ENCODE results near the gene RNFT1.
"Not testable (repeated sequence)": the region's sequence is repeated elsewhere in the genome, so short reads cannot be mapped to it uniquely, and the experiment has no call there.

RNFT1 gene

DNA sequence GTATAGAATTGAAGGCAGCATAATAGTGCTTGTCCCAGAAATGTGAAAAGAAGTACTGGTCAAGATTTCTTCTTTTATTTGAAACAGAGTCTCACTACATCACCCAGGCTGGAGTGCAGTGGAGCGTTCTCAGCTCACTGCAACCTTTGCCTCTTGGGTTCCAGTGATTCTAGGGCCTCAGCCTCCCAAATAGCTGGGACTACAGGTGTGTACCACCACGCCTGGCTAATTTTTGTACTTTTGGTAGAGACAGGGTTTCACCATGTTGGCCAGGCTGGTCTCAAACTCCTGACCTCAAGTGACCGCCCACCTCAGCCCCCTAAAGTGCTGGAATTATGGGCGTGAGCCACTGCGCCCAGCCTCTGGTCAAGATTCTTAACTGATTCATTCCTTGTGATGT is 43.9 kb downstream of the RNFT1 start:
- DNase-seq: not testable (repeated sequence)

- DNase-seq: no peak
Measured at GRCh38 chr17:59916446-59916845, 48.1 kb downstream of the RNFT1 start.

DNA sequence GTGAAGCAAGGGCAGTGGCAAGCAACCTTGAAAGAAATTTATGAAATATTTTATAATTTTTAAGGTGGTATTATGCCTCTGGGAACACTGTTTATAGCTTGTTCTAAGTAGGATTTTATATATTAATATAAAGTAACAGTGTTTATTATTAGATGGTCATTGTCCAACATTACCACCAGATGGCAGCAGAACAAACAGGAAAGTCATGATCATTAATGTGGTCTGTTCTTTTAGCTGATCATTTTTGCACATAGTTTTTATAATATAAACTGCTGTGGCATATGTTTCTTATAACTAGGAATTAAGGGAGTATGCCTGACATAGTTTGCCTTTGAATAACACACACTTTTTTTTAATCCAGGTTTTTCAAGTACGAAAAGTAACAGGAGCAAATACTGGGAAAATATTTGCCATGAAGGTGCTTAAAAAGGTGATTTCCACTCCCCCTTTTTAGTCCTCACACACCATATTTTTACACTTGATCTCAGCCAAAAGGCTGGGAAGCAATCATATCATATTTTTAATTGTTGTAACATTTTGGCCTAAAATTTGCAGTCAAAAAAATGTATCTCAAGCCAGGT is 50.2 kb downstream of the RNFT1 start:
- DNase-seq: peak; percentile 21

DNA sequence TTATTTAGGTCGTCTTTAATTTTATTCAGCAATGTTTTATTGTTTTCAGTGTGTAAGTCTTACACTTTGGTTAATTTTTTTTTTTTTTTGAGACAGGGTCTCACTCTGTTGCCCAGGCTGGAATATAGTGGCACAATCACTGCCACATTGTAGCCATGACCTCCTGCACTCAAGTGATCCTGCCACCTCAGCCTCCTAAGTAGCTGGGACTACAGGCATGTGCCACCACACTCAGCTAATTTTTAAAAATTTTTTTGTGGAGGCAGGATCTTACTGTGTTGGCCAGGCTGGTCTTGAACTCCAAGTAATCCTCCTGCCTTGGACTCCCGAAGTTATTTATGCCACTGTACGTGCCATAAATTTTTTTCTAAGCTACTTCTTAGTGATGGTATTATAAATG is 57.1 kb downstream of the RNFT1 start:
- DNase-seq: no peak

GRCh38 chr17:59903455-59903854 is 61.1 kb downstream of the RNFT1 start:
- DNase-seq: no peak
